Uterus (tissue), 2 donors: Measurements from ENCODE around the gene SCGB1D4.

Experiments
- CTCF ChIP-seq, 4 experiments: fragments of 200-600 bp in 2 of 4; fragments of 450-650 bp in 2 of 4; sonication (generic) in 2 of 4; IDR thresholded peaks; one replicate each; pipeline ENCODE4 v1.5.1; 2016 to 2019; ENCODE audit warnings: antibody characterized with exemption in 4 of 4, mild to moderate bottlenecking in 2 of 4, moderate library complexity in 1 of 4
- POLR2A ChIP-seq, 2 donors: fragments of 450-650 bp; IDR thresholded peaks; one replicate each; pipeline ENCODE4 v1.6.1; 2016; ENCODE audit warnings: antibody characterized with exemption in 2 of 2, mild to moderate bottlenecking in 1 of 2, moderate library complexity in 1 of 2

- TF ChIP-seq CTCF (IDR thresholded peaks at IDR 0.05), result no peak
- no peak for TF ChIP-seq POLR2A (IDR thresholded peaks at IDR 0.05)
Measured at GRCh38 chr11:62338218-62338617, 39.3 kb upstream of the SCGB1D4 start.
